Skeletal muscle tissue (tissue), 4 donors: ENCODE data around the gene CTNND2. TPM values are rescaled to one million over a fixed set of nuclear protein-coding genes. Genes with fewer than 3 reads are reported as not detected.
"Not testable (repeated sequence)": the region's sequence is repeated elsewhere in the genome, so short reads cannot be mapped to it uniquely, and the experiment has no call there.

Source experiments
- H3K27ac ChIP-seq: one replicate; pipeline ENCODE4 v1.7.0; 2013; ENCODE audit warnings: mild to moderate bottlenecking, low read depth, low read length, inconsistent platforms
- H3K27me3 ChIP-seq, 3 donors: one replicate each; pipeline ENCODE4 v1.7.0; 2013; ENCODE audit warnings: low read length in 3 of 3; ENCODE audit not compliant: control insufficient read depth in 3 of 3, insufficient read depth in 3 of 3
- H3K36me3 ChIP-seq, 3 donors: one replicate each; pipeline ENCODE4 v1.7.0; 2013; ENCODE audit warnings: low read length in 3 of 3; ENCODE audit not compliant: control insufficient read depth in 3 of 3, insufficient read depth in 3 of 3
- H3K4me1 ChIP-seq, 3 donors: one replicate each; pipeline ENCODE4 v1.7.0; 2013; ENCODE audit warnings: low read length in 3 of 3, mild to moderate bottlenecking in 3 of 3; ENCODE audit not compliant: control insufficient read depth in 3 of 3, insufficient read depth in 3 of 3
- H3K4me3 ChIP-seq, 3 donors: one replicate each; pipeline ENCODE4 v1.7.0; 2013; ENCODE audit warnings: low read length in 3 of 3
- H3K9ac ChIP-seq, 3 donors: one replicate each; pipeline ENCODE4 v1.7.0; 2013; ENCODE audit warnings: low read length in 3 of 3, mild to moderate bottlenecking in 3 of 3, moderate library complexity in 2 of 3, low read depth in 1 of 3
- H3K9me3 ChIP-seq, 3 donors: one replicate each; pipeline ENCODE4 v1.7.0; 2013; ENCODE audit warnings: low read length in 3 of 3; ENCODE audit not compliant: control insufficient read depth in 3 of 3
- total RNA-seq: library from RNA; depleted of rRNA; stranded (reverse); fragments of >200 nt; gene quantifications from one replicate; pipeline ENCODE4 v1.2.3, GENCODE V29; 2014
- donor health status: Osteomylitis.

Gene CTNND2
- total RNA-seq, 1 donor from 2014 or later = 0.52 TPM

GRCh38 chr5:11065723-11066122 lies 838.5 kb downstream of the CTNND2 start:
- not testable (repeated sequence) for H3K9me3 ChIP-seq, H3K27me3 ChIP-seq, H3K4me3 ChIP-seq, H3K27ac ChIP-seq, H3K36me3 ChIP-seq, H3K9ac ChIP-seq, H3K4me1 ChIP-seq

- no peak overlapping the region for H3K4me3 ChIP-seq
- H3K27me3 ChIP-seq = peaks cover 0 to 6% (median 6%) of the 10 kb centered on the region in 3 donors
- H3K4me1 ChIP-seq = no peaks in the 10 kb centered on the region
- H3K36me3 ChIP-seq = no peaks in the 10 kb centered on the region
- H3K27ac ChIP-seq = no peak overlapping the region
- no peaks in the 10 kb centered on the region for H3K9me3 ChIP-seq
- no peak overlapping the region for H3K9ac ChIP-seq
Observed at GRCh38 chr5:11064763-11065450, 839.3 kb downstream of the CTNND2 start.

DNA sequence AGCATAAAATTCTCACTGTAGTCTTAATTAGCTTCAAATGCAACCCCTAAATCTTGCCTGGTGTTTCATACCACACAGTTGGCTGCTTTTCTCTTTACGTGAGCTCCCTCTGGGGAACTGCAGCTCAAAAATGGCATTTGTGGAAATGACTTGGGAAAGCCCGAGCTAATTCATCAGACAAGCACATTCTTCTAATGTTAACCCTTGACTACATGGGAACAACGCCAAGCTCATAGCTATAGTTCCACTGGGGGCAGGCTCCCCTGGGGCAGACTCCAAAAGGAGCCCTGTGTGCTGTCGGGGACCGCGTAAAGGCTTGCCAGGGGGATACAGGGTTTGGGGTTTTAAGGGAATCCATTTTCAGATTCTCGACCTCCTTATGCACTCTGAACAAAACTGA lies 841.8 kb downstream of the CTNND2 start:
- Histone ChIP-seq H3K36me3 (no peaks in the 10 kb centered on the region), H3K9ac (no peak overlapping the region), H3K4me3 (no peak overlapping the region), H3K4me1 (no peaks in the 10 kb centered on the region), H3K27me3 (peaks cover 0 to 6% (median 6%) of the 10 kb centered on the region in 3 donors), H3K27ac (no peak overlapping the region), H3K9me3 (no peaks in the 10 kb centered on the region)

DNA sequence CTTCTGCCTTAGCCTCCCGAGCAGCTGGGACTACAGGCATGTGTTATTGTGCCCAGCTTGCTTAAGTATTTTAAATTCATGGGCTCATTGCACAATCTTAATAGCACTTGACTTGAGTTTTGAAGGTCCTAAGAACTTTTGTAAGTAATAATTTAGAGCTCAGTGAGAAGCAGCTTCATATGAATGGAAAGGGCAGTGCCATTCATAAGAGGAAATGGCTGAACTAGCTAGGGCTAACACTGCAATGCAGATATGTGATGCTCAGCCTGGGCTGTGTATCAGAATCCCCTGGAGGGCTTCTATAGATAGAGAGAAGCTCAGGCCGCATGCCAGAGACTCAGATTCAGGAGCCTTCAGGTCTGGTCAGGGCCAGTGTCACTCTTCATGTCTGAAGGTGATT lies 847.7 kb downstream of the CTNND2 start:
- no peak overlapping the region for H3K9ac ChIP-seq
- no peak overlapping the region for H3K4me3 ChIP-seq
- H3K36me3 ChIP-seq = no peaks in the 10 kb centered on the region
- H3K4me1 ChIP-seq = no peaks in the 10 kb centered on the region
- H3K9me3 ChIP-seq = no peaks in the 10 kb centered on the region
- H3K27ac ChIP-seq = no peak overlapping the region
- peaks cover 0 to 8% (median 0%) of the 10 kb centered on the region in 3 donors for H3K27me3 ChIP-seq

DNA sequence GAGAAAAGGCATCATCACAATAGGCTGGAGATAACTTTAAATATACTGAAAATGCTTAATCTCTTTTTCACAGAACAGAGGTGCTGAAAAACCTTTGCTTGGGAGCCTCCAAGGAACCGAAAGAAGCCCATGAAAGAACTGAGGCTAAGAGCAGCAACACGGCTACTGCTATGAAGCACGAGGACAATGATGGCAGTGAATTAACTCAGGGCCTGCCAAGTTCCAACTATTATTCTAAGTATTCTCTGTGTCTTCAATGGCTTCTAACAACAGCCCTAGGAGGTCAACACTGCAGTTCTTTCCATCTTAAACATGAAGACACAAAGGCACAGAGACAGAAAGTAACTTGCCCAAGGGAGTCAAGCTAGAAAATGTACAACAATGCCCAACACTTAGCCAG lies 850.2 kb downstream of the CTNND2 start:
- Histone ChIP-seq H3K9me3 (no peaks in the 10 kb centered on the region), H3K9ac (no peak overlapping the region), H3K4me3 (no peak overlapping the region), H3K4me1 (no peaks in the 10 kb centered on the region), H3K36me3 (no peaks in the 10 kb centered on the region), H3K27me3 (peaks cover 0 to 8% (median 0%) of the 10 kb centered on the region in 3 donors), H3K27ac (no peak overlapping the region)

DNA sequence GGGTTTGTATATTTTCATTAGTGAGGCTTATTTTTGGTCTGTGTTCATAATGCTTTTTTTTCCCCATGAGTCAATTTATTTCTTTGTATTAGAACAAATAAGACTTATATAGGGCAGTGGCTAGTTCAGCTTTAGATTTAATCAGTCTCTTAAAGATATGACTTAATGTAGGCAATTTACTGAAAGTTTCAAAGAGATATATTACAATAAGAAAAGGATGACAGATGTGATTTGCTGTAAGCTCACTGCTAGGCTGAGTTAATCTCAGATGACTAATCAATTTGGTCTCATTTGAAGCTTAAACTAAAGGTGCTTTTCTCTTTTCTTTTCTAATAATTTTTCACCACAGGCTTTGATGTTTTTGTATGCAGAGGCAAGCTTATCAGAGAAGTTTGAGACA lies 851.4 kb downstream of the CTNND2 start:
- Histone ChIP-seq H3K4me3 (no peak overlapping the region), H3K27me3 (peaks cover 0 to 8% (median 0%) of the 10 kb centered on the region in 3 donors), H3K36me3 (no peaks in the 10 kb centered on the region), H3K27ac (no peak overlapping the region), H3K9me3 (no peaks in the 10 kb centered on the region), H3K9ac (no peak overlapping the region), H3K4me1 (no peaks in the 10 kb centered on the region)

DNA sequence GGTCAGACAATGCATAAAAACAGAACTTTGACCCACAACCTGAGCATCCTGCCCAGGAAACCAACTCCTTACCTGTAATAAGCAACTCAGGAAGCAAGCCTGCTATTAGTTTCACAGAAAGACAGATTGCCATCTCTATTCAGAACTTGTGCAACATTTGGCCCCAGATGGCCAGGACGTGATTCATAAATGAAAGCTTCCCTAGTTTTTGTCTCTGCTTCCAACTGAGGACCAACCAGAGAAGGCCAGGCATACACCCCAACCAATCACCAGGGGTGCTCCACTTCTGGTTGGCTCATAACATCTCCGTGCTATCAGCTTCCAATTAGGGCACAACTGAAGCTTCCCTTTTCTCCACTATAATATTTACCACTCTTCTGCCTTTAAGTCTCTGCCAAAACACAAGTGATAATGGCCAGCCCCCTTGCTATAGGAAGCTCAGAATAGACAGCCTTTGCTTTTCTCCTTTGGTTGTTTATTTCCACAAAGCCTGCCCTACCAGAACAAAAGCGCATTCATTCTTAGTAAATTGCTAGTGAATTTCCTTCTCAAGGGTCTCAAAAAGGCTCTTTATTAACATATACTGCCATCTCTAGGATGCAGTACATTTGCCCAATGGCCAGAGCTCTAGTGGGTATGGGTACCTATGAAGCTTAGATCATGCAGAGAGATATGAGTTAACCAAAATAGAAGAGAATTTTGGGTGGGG lies 853.5 kb downstream of the CTNND2 start:
- H3K4me1 ChIP-seq = no peaks in the 10 kb centered on the region
- peaks cover 0 to 12% (median 3%) of the 10 kb centered on the region in 3 donors for H3K27me3 ChIP-seq
- no peak overlapping the region for H3K4me3 ChIP-seq
- no peaks in the 10 kb centered on the region for H3K9me3 ChIP-seq
- no peak overlapping the region for H3K27ac ChIP-seq
- H3K36me3 ChIP-seq = no peaks in the 10 kb centered on the region
- no peak overlapping the region for H3K9ac ChIP-seq

DNA sequence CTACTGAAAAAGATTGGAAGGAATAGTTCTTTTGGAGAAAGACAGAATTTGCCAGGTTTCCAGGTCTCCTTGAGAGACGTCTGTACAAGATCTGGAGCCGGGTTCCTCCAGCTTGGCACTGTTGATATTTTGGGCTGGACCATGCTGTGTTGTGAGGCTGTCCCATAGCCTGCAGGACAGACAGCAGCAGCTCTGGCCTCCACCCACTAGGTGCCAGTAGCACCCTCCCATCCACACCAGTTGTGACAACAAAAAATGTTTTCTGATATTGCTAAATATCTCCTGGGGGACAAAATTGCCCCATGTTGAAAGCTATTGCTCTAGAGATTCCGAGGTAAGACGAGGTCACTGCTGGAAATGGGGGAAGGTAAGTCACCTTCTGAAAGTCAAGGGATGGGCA lies 855.5 kb downstream of the CTNND2 start:
- Histone ChIP-seq H3K9me3 (no peaks in the 10 kb centered on the region), H3K36me3 (no peaks in the 10 kb centered on the region), H3K27me3 (peaks cover 0 to 5% (median 3%) of the 10 kb centered on the region in 3 donors), H3K27ac (no peak overlapping the region), H3K4me1 (no peaks in the 10 kb centered on the region), H3K4me3 (no peak overlapping the region), H3K9ac (no peak overlapping the region)

GRCh38 chr5:11047625-11048024 lies 856.6 kb downstream of the CTNND2 start:
- Histone ChIP-seq H3K27ac (no peak overlapping the region), H3K9me3 (no peaks in the 10 kb centered on the region), H3K9ac (no peak overlapping the region), H3K4me3 (no peak overlapping the region), H3K4me1 (no peaks in the 10 kb centered on the region), H3K36me3 (no peaks in the 10 kb centered on the region), H3K27me3 (peaks cover 0 to 5% (median 3%) of the 10 kb centered on the region in 3 donors)

- Histone ChIP-seq H3K4me1 (no peaks in the 10 kb centered on the region), H3K27me3 (peaks cover 0 to 4% (median 3%) of the 10 kb centered on the region in 3 donors), H3K9ac (no peak overlapping the region), H3K36me3 (no peaks in the 10 kb centered on the region), H3K4me3 (no peak overlapping the region), H3K27ac (no peak overlapping the region), H3K9me3 (no peaks in the 10 kb centered on the region)
Observed at GRCh38 chr5:11047030-11047429, 857.2 kb downstream of the CTNND2 start.
